B cell (primary cell): ENCODE results near the gene MRPS12. TPM values are rescaled to one million over a fixed set of nuclear protein-coding genes. Genes with fewer than 3 reads are reported as not detected.

ENCODE experiments used
- ATAC-seq: fragments of 200-7000 bp; cut with Tn5 transposase; one replicate; pipeline ENCODE4 v1.10.0; 2021; ENCODE audit warnings: low read depth, mild to moderate bottlenecking, moderate number of reproducible peaks, moderate library complexity
- CTCF ChIA-PET: fragments of 350-600 bp; sonication (Branson Sonifier 250); formaldehyde crosslinking; loops from one replicate; lab custom pipeline; 2021; ENCODE audit warnings: antibody characterized with exemption, inconsistent platforms; lab: Charles Lee
- POLR2A ChIA-PET: fragments of 350-600 bp; sonication (Branson Sonifier 250); formaldehyde crosslinking; loops from one replicate; lab custom pipeline; 2021; ENCODE audit warnings: antibody characterized with exemption; lab: Charles Lee
- DNase-seq: peaks from one replicate; pipeline ENCODE4 v3.0.0; 2013
- H2AFZ ChIP-seq: 2 replicates; pipeline ENCODE4 v1.6.1; 2012; ENCODE audit warnings: mild to moderate bottlenecking, low read depth, low read length; ENCODE audit not compliant: insufficient read depth, poor library complexity, severe bottlenecking
- H3K27ac ChIP-seq, 2 donors: 1 replicate in 1 of 2; 2 replicates in 1 of 2; pipeline ENCODE4 v1.5.1; 2012 to 2013; ENCODE audit warnings: low read length in 2 of 2, mild to moderate bottlenecking in 2 of 2, moderate library complexity in 1 of 2
- H3K27me3 ChIP-seq, 4 experiments: fragments of 200-600 bp in 1 of 4; sonication (generic) in 1 of 4; replicated peaks in 1 of 4; 1 replicate in 2 of 4; 2 replicates in 2 of 4; pipeline versions ENCODE4 v1.6.1 to v1.7.0; 2013 to 2016; ENCODE audit warnings: low read length in 3 of 4, mild to moderate bottlenecking in 2 of 4, mixed read lengths in 1 of 4, moderate library complexity in 1 of 4; ENCODE audit not compliant: insufficient read depth in 4 of 4, control insufficient read depth in 3 of 4; ENCODE audit errors: control extremely low read depth in 1 of 4
- H3K36me3 ChIP-seq, 2 experiments: replicated peaks in 1 of 2; 1 replicate in 1 of 2; 2 replicates in 1 of 2; pipeline versions ENCODE4 v1.6.1 to v1.7.1; 2013; ENCODE audit warnings: low read length in 1 of 2; ENCODE audit not compliant: insufficient read depth in 2 of 2, control insufficient read depth in 1 of 2; ENCODE audit errors: control extremely low read depth in 1 of 2, extremely low read depth in 1 of 2
- H3K4me1 ChIP-seq, 2 donors: fragments of 200-600 bp in 1 of 2; sonication (generic) in 1 of 2; 1 replicate in 1 of 2; 2 replicates in 1 of 2; pipeline versions ENCODE4 v1.5.1 to v1.6.1; 2013 to 2017; ENCODE audit warnings: low read length in 2 of 2; ENCODE audit not compliant: control insufficient read depth in 2 of 2, insufficient read depth in 2 of 2
- H3K4me2 ChIP-seq: replicated peaks from 2 replicates; pipeline ENCODE3; 2012; ENCODE audit warnings: mild to moderate bottlenecking, low read depth, low read length; ENCODE audit not compliant: poor library complexity, severe bottlenecking
- H3K4me3 ChIP-seq, 5 experiments: fragments of 200-600 bp in 1 of 5; sonication (generic) in 1 of 5; 1 replicate in 3 of 5; 2 replicates in 2 of 5; pipeline versions ENCODE4 v1.5.1 to v1.7.0; 2011 to 2016; ENCODE audit warnings: low read length in 4 of 5, mild to moderate bottlenecking in 4 of 5, low read depth in 2 of 5, control low read depth in 1 of 5, moderate library complexity in 1 of 5; ENCODE audit not compliant: insufficient read depth in 1 of 5; ENCODE audit errors: control extremely low read depth in 1 of 5, extremely low read depth in 1 of 5
- H3K79me2 ChIP-seq: fragments of 200-600 bp; sonication (generic); one replicate; pipeline ENCODE4 v1.6.0; 2016; ENCODE audit warnings: low read length; ENCODE audit not compliant: control insufficient read depth, insufficient read depth
- H3K9ac ChIP-seq: fragments of 200-600 bp; sonication (generic); 2 replicates; pipeline ENCODE4 v1.6.1; 2017; ENCODE audit warnings: mild to moderate bottlenecking, low read length, moderate library complexity
- H3K9me3 ChIP-seq, 3 donors: one replicate each; pipeline versions ENCODE4 v1.6.1 to v1.7.1; 2013; ENCODE audit warnings: low read length in 2 of 3; ENCODE audit not compliant: control insufficient read depth in 2 of 3, insufficient read depth in 1 of 3; ENCODE audit errors: control extremely low read depth in 1 of 3
- H4K20me1 ChIP-seq: 2 replicates; pipeline ENCODE4 v1.6.0; 2012; ENCODE audit warnings: mild to moderate bottlenecking, low read length; ENCODE audit not compliant: insufficient read depth, control insufficient read depth, poor library complexity, severe bottlenecking
- H3K27ac Mint-ChIP-seq: one replicate; pipeline ENCODE4 v1.8.0; 2021; ENCODE audit warnings: mixed read lengths
- H3K27me3 Mint-ChIP-seq: one replicate; pipeline ENCODE4 v1.8.0; 2021; ENCODE audit warnings: mixed read lengths
- H3K4me1 Mint-ChIP-seq: one replicate; pipeline ENCODE4 v1.8.0; 2021; ENCODE audit warnings: mixed read lengths
- H3K4me3 Mint-ChIP-seq: one replicate; pipeline ENCODE4 v1.8.0; 2021; ENCODE audit warnings: mixed read lengths
- H3K9me3 Mint-ChIP-seq: one replicate; pipeline ENCODE4 v1.8.0; 2022; ENCODE audit warnings: mixed read lengths; ENCODE audit not compliant: insufficient read depth
- EZH2 ChIP-seq: IDR thresholded peaks from 2 replicates; pipeline ENCODE4 v1.6.1; 2012; ENCODE audit warnings: borderline replicate concordance, low read depth, mild to moderate bottlenecking, moderate library complexity, low read length; ENCODE audit not compliant: insufficient read depth, poor library complexity, severe bottlenecking
- WGBS: methylation state at CpG from one replicate; pipeline ENCODE4 v1.1.5; 2013; ENCODE audit warnings: missing lambda C conversion rate; ENCODE audit not compliant: insufficient coverage; 5-methylcytosine and 5-hydroxymethylcytosine counted together
- intact Hi-C: fragments of 100-400 bp; cut with micrococcal nuclease; formaldehyde crosslinking; loops from one replicate; pipeline ENCODE4 v1.10.0; 2022
- polyA plus RNA-seq: library from polyadenylated mRNA; depleted of rRNA; stranded (reverse); fragments of >200 nt; gene quantifications from 2 replicates; pipeline ENCODE4 v1.2.3, GENCODE V29; 2012
- total RNA-seq, 2 donors: library from RNA; stranded (reverse); fragments of 120-200 nt in 1 of 2; gene quantifications; 1 replicate in 1 of 2; 2 replicates in 1 of 2; pipeline versions ENCODE4 v1.2.3 to v1.2.4, GENCODE V29; 2013 to 2022
- TF ChIP-seq, protein P1 (sequence below): fragments of 200-600 bp; IDR thresholded peaks from one replicate; pipeline ENCODE4 v1.8.0; 2022; ENCODE audit warnings: antibody characterized with exemption, mild to moderate bottlenecking

Gene MRPS12
- total and polyA plus RNA-seq, 2 donors (not counting 1 experiment from before 2014, with no cell fraction given) = 27.0 to 30.3 TPM

DNA sequence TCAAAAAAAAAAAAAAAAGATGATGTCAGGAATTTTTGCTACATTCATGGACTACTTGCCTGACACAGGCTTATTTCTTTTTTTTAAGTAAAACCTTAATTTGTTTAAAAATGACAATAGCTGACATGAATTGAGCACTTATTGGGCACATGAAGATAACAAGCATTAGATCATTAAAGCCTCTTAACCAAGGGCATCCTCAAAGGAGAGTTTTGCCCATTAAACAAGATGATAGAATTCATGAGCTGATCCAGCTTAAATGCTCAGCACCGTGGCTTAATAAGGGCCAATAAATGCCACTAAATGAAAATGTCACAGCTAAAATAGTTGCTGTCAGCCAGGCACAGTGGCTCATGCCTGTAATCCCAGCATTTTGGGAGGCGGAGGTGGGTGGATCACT, 25.5 kb downstream of the MRPS12 start:
- POLR2A ChIA-PET = no interaction called here
- intact Hi-C loops = no loop called here

GRCh38 chr19:38958301-38958700, 27.6 kb downstream of the MRPS12 start:
- POLR2A ChIA-PET = no interaction called here
- Histone ChIP-seq H3K27ac (no peak overlapping the region), H3K9ac (no peak overlapping the region), H3K9me3 (no peaks in the 10 kb centered on the region), H3K4me3 (no peak overlapping the region), H3K4me2 (no peak overlapping the region), H3K27me3 (no peaks in the 10 kb centered on the region), H3K4me1 (peaks cover 0 to 3% of the 10 kb centered on the region in 2 donors), H2AFZ (no peak overlapping the region), H4K20me1 (no peaks in the 10 kb centered on the region), H3K36me3 (no peaks in the 10 kb centered on the region), H3K79me2 (no peaks in the 10 kb centered on the region)
- H3K9me3 Mint-ChIP-seq = no peaks in the 10 kb centered on the region
- H3K27me3 Mint-ChIP-seq = peaks cover 9% of the 10 kb centered on the region
- 87% methylated on average over 2 of the region's 2 CpGs for WGBS
- peaks cover 2% of the 10 kb centered on the region for H3K4me1 Mint-ChIP-seq
- no peak overlapping the region for H3K27ac Mint-ChIP-seq
- TF ChIP-seq, protein P1, sequence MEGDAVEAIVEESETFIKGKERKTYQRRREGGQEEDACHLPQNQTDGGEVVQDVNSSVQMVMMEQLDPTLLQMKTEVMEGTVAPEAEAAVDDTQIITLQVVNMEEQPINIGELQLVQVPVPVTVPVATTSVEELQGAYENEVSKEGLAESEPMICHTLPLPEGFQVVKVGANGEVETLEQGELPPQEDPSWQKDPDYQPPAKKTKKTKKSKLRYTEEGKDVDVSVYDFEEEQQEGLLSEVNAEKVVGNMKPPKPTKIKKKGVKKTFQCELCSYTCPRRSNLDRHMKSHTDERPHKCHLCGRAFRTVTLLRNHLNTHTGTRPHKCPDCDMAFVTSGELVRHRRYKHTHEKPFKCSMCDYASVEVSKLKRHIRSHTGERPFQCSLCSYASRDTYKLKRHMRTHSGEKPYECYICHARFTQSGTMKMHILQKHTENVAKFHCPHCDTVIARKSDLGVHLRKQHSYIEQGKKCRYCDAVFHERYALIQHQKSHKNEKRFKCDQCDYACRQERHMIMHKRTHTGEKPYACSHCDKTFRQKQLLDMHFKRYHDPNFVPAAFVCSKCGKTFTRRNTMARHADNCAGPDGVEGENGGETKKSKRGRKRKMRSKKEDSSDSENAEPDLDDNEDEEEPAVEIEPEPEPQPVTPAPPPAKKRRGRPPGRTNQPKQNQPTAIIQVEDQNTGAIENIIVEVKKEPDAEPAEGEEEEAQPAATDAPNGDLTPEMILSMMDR = no peak
- no peak for TF ChIP-seq EZH2
- no peak overlapping the region for H3K4me3 Mint-ChIP-seq
- CTCF ChIA-PET = interaction anchor here (0.7 kb wide), 1 partner anchor 40 kb away, joined by 6 read pairs; no protein-coding TSS in a partner anchor
- ATAC-seq (no peak), DNase-seq (no peak)
- intact Hi-C loops = no loop called here

More for the DNA sequence above, 25.5 kb downstream of the MRPS12 start:
- H3K79me2 ChIP-seq = no peaks in the 10 kb centered on the region
- Mint-ChIP-seq H3K27me3 (peaks cover 15% of the 10 kb centered on the region), H3K4me1 (peaks cover 4% of the 10 kb centered on the region), H3K27ac (no peak overlapping the region), H3K4me3 (no peak overlapping the region), H3K9me3 (no peaks in the 10 kb centered on the region)
- H3K9me3 ChIP-seq = no peaks in the 10 kb centered on the region
- H2AFZ ChIP-seq = no peak overlapping the region
- no peaks in the 10 kb centered on the region for H3K4me1 ChIP-seq
- ATAC-seq (no peak), DNase-seq (no peak)
- H3K9ac ChIP-seq = no peak overlapping the region
- H3K27me3 ChIP-seq = peaks cover 0 to 3% (median 0%) of the 10 kb centered on the region in 4 experiments
- CTCF ChIA-PET = interaction anchor here (0.7 kb wide), 1 partner anchor 723 kb away, joined by 4 read pairs; no protein-coding TSS in a partner anchor
- no peaks in the 10 kb centered on the region for H3K36me3 ChIP-seq
- no peak overlapping the region for H3K27ac ChIP-seq
- TF ChIP-seq, protein P1 = no peak
- no peak for TF ChIP-seq EZH2
- H3K4me3 ChIP-seq = no peak overlapping the region
- H4K20me1 ChIP-seq = no peaks in the 10 kb centered on the region
- 73% methylated on average over 1 of the region's 2 CpGs for WGBS
- no peak overlapping the region for H3K4me2 ChIP-seq
